ENCODE results near the gene CTNND1.
"Not testable (repeated sequence)": the region's sequence is repeated elsewhere in the genome, so short reads cannot be mapped to it uniquely, and the experiment has no call there.

Gene CTNND1, protein sequence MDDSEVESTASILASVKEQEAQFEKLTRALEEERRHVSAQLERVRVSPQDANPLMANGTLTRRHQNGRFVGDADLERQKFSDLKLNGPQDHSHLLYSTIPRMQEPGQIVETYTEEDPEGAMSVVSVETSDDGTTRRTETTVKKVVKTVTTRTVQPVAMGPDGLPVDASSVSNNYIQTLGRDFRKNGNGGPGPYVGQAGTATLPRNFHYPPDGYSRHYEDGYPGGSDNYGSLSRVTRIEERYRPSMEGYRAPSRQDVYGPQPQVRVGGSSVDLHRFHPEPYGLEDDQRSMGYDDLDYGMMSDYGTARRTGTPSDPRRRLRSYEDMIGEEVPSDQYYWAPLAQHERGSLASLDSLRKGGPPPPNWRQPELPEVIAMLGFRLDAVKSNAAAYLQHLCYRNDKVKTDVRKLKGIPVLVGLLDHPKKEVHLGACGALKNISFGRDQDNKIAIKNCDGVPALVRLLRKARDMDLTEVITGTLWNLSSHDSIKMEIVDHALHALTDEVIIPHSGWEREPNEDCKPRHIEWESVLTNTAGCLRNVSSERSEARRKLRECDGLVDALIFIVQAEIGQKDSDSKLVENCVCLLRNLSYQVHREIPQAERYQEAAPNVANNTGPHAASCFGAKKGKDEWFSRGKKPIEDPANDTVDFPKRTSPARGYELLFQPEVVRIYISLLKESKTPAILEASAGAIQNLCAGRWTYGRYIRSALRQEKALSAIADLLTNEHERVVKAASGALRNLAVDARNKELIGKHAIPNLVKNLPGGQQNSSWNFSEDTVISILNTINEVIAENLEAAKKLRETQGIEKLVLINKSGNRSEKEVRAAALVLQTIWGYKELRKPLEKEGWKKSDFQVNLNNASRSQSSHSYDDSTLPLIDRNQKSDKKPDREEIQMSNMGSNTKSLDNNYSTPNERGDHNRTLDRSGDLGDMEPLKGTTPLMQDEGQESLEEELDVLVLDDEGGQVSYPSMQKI

DNA sequence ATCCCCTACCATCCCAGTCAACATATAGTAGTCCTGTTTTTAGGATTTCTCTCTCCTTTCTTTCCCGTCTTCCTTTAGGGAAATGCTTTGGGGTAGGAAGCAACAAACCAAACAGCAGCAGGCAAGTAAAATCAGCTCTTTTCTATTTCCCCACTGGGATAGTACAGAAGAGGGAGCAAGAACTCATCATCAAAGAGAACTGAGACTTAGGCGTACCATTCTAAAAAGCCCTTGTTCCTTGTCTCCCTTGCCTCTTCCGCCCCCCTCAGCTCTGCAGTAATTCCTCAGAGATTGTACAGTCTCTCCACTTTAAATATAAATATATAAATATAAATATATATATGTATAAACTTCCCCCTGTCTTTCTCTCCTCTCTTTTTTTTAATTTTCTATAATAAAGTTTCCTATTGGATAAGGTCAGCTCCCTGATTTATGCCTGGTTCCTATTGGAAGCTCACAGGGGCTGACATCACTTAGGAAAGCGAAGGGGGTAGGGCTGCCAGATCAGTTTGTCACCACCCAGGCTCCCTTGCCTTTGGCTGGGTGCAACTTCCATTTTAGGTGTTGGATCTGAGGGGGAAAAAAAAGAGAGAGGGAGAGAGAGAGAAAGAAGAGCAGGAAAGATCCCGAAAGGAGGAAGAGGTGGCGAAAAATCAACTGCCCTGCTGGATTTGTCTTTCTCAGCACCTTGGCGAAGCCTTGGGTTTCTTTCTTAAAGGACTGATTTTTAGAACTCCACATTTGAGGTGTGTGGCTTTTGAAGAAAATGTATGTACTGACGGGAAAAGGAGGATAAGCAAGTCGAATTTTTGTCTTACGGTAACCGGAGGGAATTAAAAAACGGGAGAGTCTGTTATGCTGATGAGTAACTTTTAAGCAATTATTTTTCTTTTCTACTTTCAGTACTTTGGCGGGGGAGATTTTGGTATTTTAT is at the start of gene CTNND1:
TSS of gene CTNND1 (plus strand) at position 502 of the 934 bp plus-strand sequence. CDS start 29,677 bp downstream, outside the sequence.
- CTCF ChIA-PET: interaction anchor here (1.1 to 2.0 kb wide), 2 partner anchors 10 to 39 kb away, joined by 4 to 10 read pairs; partner anchors contain the start of gene BTBD18
- H3K36me3 Mint-ChIP-seq: no peaks in the 10 kb centered on the region
- no peak for DNase-seq
- H3K4me3 Mint-ChIP-seq: peak within 1 kb of the TSS; percentile 5
- peaks cover 19% of the 10 kb centered on the region for H3K4me1 Mint-ChIP-seq
- H3K27me3 Mint-ChIP-seq: peaks cover 23% of the 10 kb centered on the region
- H3K9me3 Mint-ChIP-seq: no peaks in the 10 kb centered on the region
- H3K27ac Mint-ChIP-seq: no peak within 1 kb of the TSS

- peaks cover 44% of the 10 kb centered on the region for H3K4me1 Mint-ChIP-seq
- H3K36me3 Mint-ChIP-seq: peaks cover 14% of the 10 kb centered on the region
- CTCF ChIA-PET: interaction anchor here (2.7 kb wide), 1 partner anchor 88 kb away, joined by 15 read pairs; no protein-coding TSS in a partner anchor
- H3K4me3 Mint-ChIP-seq: peak within 1 kb of the TSS; percentile 95
- no peaks in the 10 kb centered on the region for H3K9me3 Mint-ChIP-seq
- peak within 1 kb of the TSS; percentile 95 for H3K27ac Mint-ChIP-seq
- peak; percentile 95 for DNase-seq
- H3K27me3 Mint-ChIP-seq: no peaks in the 10 kb centered on the region
These were observed 49.1 kb upstream of the CTNND1 start, which contains the start of gene TMX2 for GRCh38 chr11:57712256-57713150. Gene TMX2, plus strand, starts transcription at chr11:57712593. Its CDS starts 26 bp downstream, at chr11:57712619.

- Mint-ChIP-seq H3K27me3 (no peaks in the 10 kb centered on the region), H3K9me3 (no peaks in the 10 kb centered on the region), H3K27ac (peak overlapping the region; percentile 1), H3K4me1 (peaks cover 37% of the 10 kb centered on the region), H3K36me3 (peaks cover 15% of the 10 kb centered on the region), H3K4me3 (peak overlapping the region; percentile 95)
- DNase-seq: no peak
- CTCF ChIA-PET: interaction anchor here (0.6 to 2.7 kb wide), 2 partner anchors 87 to 915 kb away, joined by 3 to 15 read pairs; no protein-coding TSS in a partner anchor
These were observed 47.8 kb upstream of the CTNND1 start for GRCh38 chr11:57713835-57714234.

DNA sequence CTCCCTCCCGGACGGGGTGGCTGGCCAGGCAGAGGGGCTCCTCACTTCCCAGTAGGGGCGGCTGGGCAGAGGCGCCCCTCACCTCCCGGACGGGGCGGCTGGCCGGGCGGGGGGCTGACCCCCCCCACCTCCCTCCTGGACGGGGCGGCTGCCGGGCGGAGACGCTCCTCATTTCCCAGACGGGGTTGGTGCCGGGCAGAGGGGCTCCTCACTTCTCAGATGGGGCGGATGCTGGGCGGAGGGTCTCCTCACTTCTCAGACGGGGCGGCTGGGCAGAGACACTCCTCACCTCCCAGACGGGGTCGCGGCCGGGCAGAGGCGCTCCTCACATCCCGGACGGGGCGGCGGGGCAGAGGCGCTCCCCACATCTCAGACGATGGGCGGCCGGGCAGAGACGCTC is 44.9 kb upstream of the CTNND1 start:
- H3K36me3 Mint-ChIP-seq: peaks cover 10% of the 10 kb centered on the region

GRCh38 chr11:57727185-57727584 is 34.4 kb upstream of the CTNND1 start:
- H3K4me3 Mint-ChIP-seq: no peak overlapping the region
- H3K9me3 Mint-ChIP-seq: no peaks in the 10 kb centered on the region
- no peak for DNase-seq
- CTCF ChIA-PET: no interaction called here
- no peaks in the 10 kb centered on the region for H3K27me3 Mint-ChIP-seq
- no peak overlapping the region for H3K27ac Mint-ChIP-seq
- peaks cover 3% of the 10 kb centered on the region for H3K4me1 Mint-ChIP-seq
- H3K36me3 Mint-ChIP-seq: peaks cover 5% of the 10 kb centered on the region

More for the DNA sequence above, 44.9 kb upstream of the CTNND1 start:
- CTCF ChIA-PET, H3K9me3 Mint-ChIP-seq, DNase-seq, H3K27me3 Mint-ChIP-seq, H3K27ac Mint-ChIP-seq, H3K4me3 Mint-ChIP-seq: not testable (repeated sequence)
- H3K4me1 Mint-ChIP-seq: peaks cover 18% of the 10 kb centered on the region

GRCh38 chr11:57728829-57729228 is 32.8 kb upstream of the CTNND1 start:
- no peak for DNase-seq
- H3K27me3 Mint-ChIP-seq: no peaks in the 10 kb centered on the region
- CTCF ChIA-PET: interaction anchor here (2.1 kb wide), 1 partner anchor 72 kb away, joined by 6 read pairs; no protein-coding TSS in a partner anchor
- H3K36me3 Mint-ChIP-seq: peaks cover 5% of the 10 kb centered on the region
- peak overlapping the region; percentile 24 for H3K27ac Mint-ChIP-seq
- H3K4me1 Mint-ChIP-seq: peaks cover 3% of the 10 kb centered on the region
- no peak overlapping the region for H3K4me3 Mint-ChIP-seq
- no peaks in the 10 kb centered on the region for H3K9me3 Mint-ChIP-seq

DNA sequence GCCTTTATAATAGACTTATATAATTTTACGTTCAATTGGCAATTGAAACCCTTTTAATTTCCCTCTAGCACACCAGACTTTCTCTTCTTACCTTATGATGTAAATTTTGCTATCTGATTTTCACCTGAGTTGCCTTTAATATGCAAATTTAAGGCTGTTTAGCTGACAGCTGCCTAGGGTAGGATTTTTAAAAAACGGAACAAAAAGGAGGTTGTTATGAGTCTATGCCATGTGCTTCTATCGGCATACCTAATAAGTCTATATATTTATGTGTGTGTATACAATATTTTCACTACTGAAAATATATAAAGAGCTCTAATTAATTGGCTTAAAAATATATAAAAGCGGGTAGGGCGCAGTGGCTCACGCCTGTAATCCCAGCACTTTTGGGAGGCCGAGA is 32.1 kb upstream of the CTNND1 start:
- H3K4me1 Mint-ChIP-seq: peaks cover 6% of the 10 kb centered on the region
- no peak for DNase-seq
- CTCF ChIA-PET: interaction anchor here (2.1 kb wide), 1 partner anchor 71 kb away, joined by 6 read pairs; no protein-coding TSS in a partner anchor
- H3K27ac Mint-ChIP-seq: no peak overlapping the region
- no peaks in the 10 kb centered on the region for H3K9me3 Mint-ChIP-seq
- H3K4me3 Mint-ChIP-seq: no peak overlapping the region
- no peaks in the 10 kb centered on the region for H3K27me3 Mint-ChIP-seq
- peaks cover 6% of the 10 kb centered on the region for H3K36me3 Mint-ChIP-seq

- Mint-ChIP-seq H3K9me3 (no peaks in the 10 kb centered on the region), H3K4me1 (peaks cover 14% of the 10 kb centered on the region), H3K27ac (no peak overlapping the region), H3K27me3 (no peaks in the 10 kb centered on the region), H3K4me3 (no peak overlapping the region), H3K36me3 (peaks cover 16% of the 10 kb centered on the region)
- CTCF ChIA-PET: interaction anchor here (0.7 kb wide), 1 partner anchor 784 kb away, joined by 3 read pairs; no protein-coding TSS in a partner anchor
- no peak for DNase-seq
These were observed 28.9 kb upstream of the CTNND1 start for GRCh38 chr11:57732661-57733060.

DNA sequence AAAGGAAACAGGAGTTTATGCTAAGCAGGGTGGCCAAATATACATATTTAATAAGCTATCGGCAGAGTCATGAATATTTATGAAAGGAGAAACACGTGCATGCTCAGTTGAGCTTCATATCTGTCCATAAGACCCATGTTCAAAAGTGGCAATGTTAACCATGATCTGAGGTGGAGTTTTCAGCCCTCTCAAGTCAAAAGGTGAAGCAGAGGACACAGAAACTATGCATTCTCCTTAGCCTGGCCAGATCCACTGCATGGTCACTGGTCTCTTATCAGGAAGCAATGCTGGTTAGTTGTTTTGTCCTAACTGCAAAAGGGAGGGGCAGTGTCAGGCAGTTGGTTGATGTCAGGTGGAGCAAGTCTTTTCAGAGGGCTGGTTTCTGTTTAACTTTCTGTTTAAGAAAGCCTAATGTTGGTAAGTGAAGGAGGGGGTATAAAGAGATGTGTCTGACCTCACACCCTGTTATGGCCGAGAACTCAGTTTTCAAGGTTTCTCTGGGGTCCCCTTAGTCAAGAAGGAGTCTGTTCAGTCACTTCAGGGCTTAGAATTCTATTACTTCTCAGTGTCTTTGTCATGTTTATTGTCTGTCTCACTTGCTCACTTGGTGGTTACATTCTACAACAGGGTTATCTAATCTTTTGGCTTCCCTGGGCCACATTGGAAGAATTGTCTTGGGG is 25.8 kb upstream of the CTNND1 start:
- Mint-ChIP-seq H3K4me1 (peaks cover 24% of the 10 kb centered on the region), H3K4me3 (no peak overlapping the region), H3K27me3 (no peaks in the 10 kb centered on the region), H3K9me3 (no peaks in the 10 kb centered on the region), H3K27ac (peak overlapping the region; percentile 22), H3K36me3 (peaks cover 30% of the 10 kb centered on the region)
- DNase-seq: no peak
- CTCF ChIA-PET: interaction anchor here (0.6 to 2.3 kb wide), 2 partner anchors 38 to 65 kb away, joined by 3 to 8 read pairs; no protein-coding TSS in a partner anchor

- CTCF ChIA-PET: interaction anchor here (1.0 to 3.4 kb wide), 3 partner anchors 10 to 58 kb away, joined by 4 to 22 read pairs (median 5); partner anchors contain the start of gene BTBD18
- peak within 1 kb of the TSS; percentile 96 for H3K4me3 Mint-ChIP-seq
- H3K4me1 Mint-ChIP-seq: peaks cover 45% of the 10 kb centered on the region
- no peaks in the 10 kb centered on the region for H3K9me3 Mint-ChIP-seq
- peaks cover 58% of the 10 kb centered on the region for H3K36me3 Mint-ChIP-seq
- H3K27me3 Mint-ChIP-seq: no peaks in the 10 kb centered on the region
- H3K27ac Mint-ChIP-seq: peak within 1 kb of the TSS; percentile 98
- DNase-seq: peak; percentile 98
These were observed 20.2 kb upstream of the CTNND1 start, which contains the start of gene SELENOH for GRCh38 chr11:57741132-57742086. Gene SELENOH, plus strand, starts transcription at chr11:57741491. Its CDS starts 105 bp downstream, at chr11:57741596.

DNA sequence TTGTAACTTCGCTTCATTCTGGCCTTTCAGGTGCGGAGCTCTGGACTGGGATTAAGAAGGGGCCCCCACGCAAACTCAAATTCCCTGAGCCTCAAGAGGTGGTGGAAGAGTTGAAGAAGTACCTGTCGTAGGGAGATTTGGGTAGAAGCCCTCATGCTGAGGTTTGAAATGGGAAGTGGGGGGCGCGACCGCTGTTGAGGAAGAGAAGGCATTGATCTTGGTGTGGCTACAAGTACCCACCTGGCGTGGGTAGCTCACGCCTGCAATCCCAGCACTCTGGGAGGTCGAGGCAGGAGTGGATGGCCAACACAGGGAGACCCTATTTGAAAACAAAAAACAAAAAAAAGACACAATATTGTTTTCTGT is 19.5 kb upstream of the CTNND1 start:
- H3K27me3 Mint-ChIP-seq: no peaks in the 10 kb centered on the region
- CTCF ChIA-PET: interaction anchor here (1.0 to 3.4 kb wide), 3 partner anchors 9 to 58 kb away, joined by 4 to 22 read pairs (median 5); partner anchors contain the start of gene BTBD18
- H3K4me1 Mint-ChIP-seq: peaks cover 49% of the 10 kb centered on the region

More for the DNA sequence above, 19.5 kb upstream of the CTNND1 start:
- Mint-ChIP-seq H3K4me3 (peak overlapping the region; percentile 96), H3K27ac (peak overlapping the region; percentile 98), H3K36me3 (peaks cover 61% of the 10 kb centered on the region), H3K9me3 (no peaks in the 10 kb centered on the region)
- DNase-seq: no peak
